Measurements from ENCODE around the gene PDE8B. TPM values are rescaled to one million over a fixed set of nuclear protein-coding genes. Genes with fewer than 3 reads are reported as not detected.

The PDE8B gene
- polyA plus RNA-seq, 1 donor (not counting 4 experiments of a cell fraction or from before 2014, with no cell fraction given), result not detected

DNA sequence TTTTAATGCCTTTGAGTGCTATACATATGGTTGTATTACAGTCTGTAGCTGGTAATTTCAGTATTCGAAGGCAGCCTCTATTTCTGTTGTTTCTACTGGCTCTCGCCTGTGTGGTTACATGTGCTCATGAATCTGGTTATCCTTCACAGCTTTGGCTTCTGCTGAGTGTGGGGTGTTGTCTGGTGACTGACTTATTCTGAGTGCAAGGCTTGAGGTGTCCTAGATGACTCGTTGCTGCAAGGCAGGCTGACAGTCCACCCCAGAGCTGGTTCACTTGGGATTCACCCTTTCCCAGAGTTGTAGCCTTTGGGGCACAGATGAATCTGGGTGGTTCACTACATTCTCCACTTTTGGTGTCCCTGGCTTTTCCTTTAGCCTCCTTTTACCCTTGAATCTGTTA lies 41.4 kb downstream of the PDE8B start:
- Histone ChIP-seq H3K36me3 (ENCODE audit: control insufficient read depth in 2 of 2, extremely low read depth in 1 of 2, insufficient read depth in 2 of 2, low read length in 2 of 2) (no peaks in the 10 kb centered on the region), H2AFZ (ENCODE audit: control insufficient read depth, low read length) (no peak overlapping the region), H3K9ac (ENCODE audit: control insufficient read depth, extremely low read depth, insufficient read depth, low read length) (no peak overlapping the region), H4K20me1 (ENCODE audit: control insufficient read depth, extremely low read depth, insufficient read depth, low read length) (no peaks in the 10 kb centered on the region), H3K9me3 (ENCODE audit: control insufficient read depth, low read depth, low read length) (no peaks in the 10 kb centered on the region), H3K79me2 (ENCODE audit: control insufficient read depth, insufficient read depth, low read length) (no peaks in the 10 kb centered on the region), H3K27me3 (ENCODE audit: control insufficient read depth, extremely low read depth, insufficient read depth, low read length) (peaks cover 9% of the 10 kb centered on the region), H3K4me2 (ENCODE audit: control insufficient read depth, extremely low read depth, insufficient read depth, low read depth, low read length) (no peak overlapping the region), H3K4me3 (ENCODE audit: control insufficient read depth in 2 of 3, extremely low read depth in 1 of 3, insufficient read depth in 2 of 3, low read depth in 1 of 3, low read length in 3 of 3) (no peak overlapping the region), H3K27ac (ENCODE audit: control insufficient read depth, insufficient read depth, low read length) (no peak overlapping the region), H3K4me1 (ENCODE audit: control insufficient read depth, extremely low read depth, insufficient read depth, low read length) (no peaks in the 10 kb centered on the region), H3K9me1 (ENCODE audit: control insufficient read depth, extremely low read depth, insufficient read depth, low read length) (no peaks in the 10 kb centered on the region)
- no peak for DNase-seq (ENCODE audit: low read depth, low spot score)
- dilution Hi-C loops (cut with MboI; ENCODE audit: extremely low pct_ligation_motif_present, low sequenced_read_pairs), result no loop called here
- FAIRE-seq, result no peak
- TF ChIP-seq EZH2 (IDR thresholded peaks at IDR 0.05; ENCODE audit: low read length), result no peak
- TF ChIP-seq, protein P1, sequence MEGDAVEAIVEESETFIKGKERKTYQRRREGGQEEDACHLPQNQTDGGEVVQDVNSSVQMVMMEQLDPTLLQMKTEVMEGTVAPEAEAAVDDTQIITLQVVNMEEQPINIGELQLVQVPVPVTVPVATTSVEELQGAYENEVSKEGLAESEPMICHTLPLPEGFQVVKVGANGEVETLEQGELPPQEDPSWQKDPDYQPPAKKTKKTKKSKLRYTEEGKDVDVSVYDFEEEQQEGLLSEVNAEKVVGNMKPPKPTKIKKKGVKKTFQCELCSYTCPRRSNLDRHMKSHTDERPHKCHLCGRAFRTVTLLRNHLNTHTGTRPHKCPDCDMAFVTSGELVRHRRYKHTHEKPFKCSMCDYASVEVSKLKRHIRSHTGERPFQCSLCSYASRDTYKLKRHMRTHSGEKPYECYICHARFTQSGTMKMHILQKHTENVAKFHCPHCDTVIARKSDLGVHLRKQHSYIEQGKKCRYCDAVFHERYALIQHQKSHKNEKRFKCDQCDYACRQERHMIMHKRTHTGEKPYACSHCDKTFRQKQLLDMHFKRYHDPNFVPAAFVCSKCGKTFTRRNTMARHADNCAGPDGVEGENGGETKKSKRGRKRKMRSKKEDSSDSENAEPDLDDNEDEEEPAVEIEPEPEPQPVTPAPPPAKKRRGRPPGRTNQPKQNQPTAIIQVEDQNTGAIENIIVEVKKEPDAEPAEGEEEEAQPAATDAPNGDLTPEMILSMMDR (optimal IDR thresholded peaks at IDR 0.05 in 1 of 3, IDR thresholded peaks at IDR 0.05 in 1 of 3, conservative IDR thresholded peaks at IDR 0.05 in 1 of 3; ENCODE audit: extremely low read depth in 1 of 3, insufficient read depth in 2 of 3, low read length in 3 of 3), result no peak

- no peaks in the 10 kb centered on the region for H3K36me3 ChIP-seq (ENCODE audit: control insufficient read depth in 2 of 2, extremely low read depth in 1 of 2, insufficient read depth in 2 of 2, low read length in 2 of 2)
- no peak overlapping the region for H3K4me2 ChIP-seq (ENCODE audit: control insufficient read depth, extremely low read depth, insufficient read depth, low read depth, low read length)
- H3K4me1 ChIP-seq (ENCODE audit: control insufficient read depth, extremely low read depth, insufficient read depth, low read length), result no peaks in the 10 kb centered on the region
- no peak for DNase-seq (ENCODE audit: low read depth, low spot score)
- H3K9me3 ChIP-seq (ENCODE audit: control insufficient read depth, low read depth, low read length), result no peaks in the 10 kb centered on the region
- dilution Hi-C loops (cut with MboI; ENCODE audit: extremely low pct_ligation_motif_present, low sequenced_read_pairs), result no loop called here
- H3K27ac ChIP-seq (ENCODE audit: control insufficient read depth, insufficient read depth, low read length), result no peak overlapping the region
- TF ChIP-seq, protein P1 (optimal IDR thresholded peaks at IDR 0.05 in 1 of 3, IDR thresholded peaks at IDR 0.05 in 1 of 3, conservative IDR thresholded peaks at IDR 0.05 in 1 of 3; ENCODE audit: extremely low read depth in 1 of 3, insufficient read depth in 2 of 3, low read length in 3 of 3), result no peak
- TF ChIP-seq EZH2 (IDR thresholded peaks at IDR 0.05; ENCODE audit: low read length), result no peak
- no peak overlapping the region for H3K4me3 ChIP-seq (ENCODE audit: control insufficient read depth in 2 of 3, extremely low read depth in 1 of 3, insufficient read depth in 2 of 3, low read depth in 1 of 3, low read length in 3 of 3)
- no peak overlapping the region for H2AFZ ChIP-seq (ENCODE audit: control insufficient read depth, low read length)
- H3K27me3 ChIP-seq (ENCODE audit: control insufficient read depth, extremely low read depth, insufficient read depth, low read length), result peaks cover 9% of the 10 kb centered on the region
- no peak overlapping the region for H3K9ac ChIP-seq (ENCODE audit: control insufficient read depth, extremely low read depth, insufficient read depth, low read length)
- H4K20me1 ChIP-seq (ENCODE audit: control insufficient read depth, extremely low read depth, insufficient read depth, low read length), result no peaks in the 10 kb centered on the region
- no peaks in the 10 kb centered on the region for H3K79me2 ChIP-seq (ENCODE audit: control insufficient read depth, insufficient read depth, low read length)
- H3K9me1 ChIP-seq (ENCODE audit: control insufficient read depth, extremely low read depth, insufficient read depth, low read length), result no peaks in the 10 kb centered on the region
- FAIRE-seq, result no peak
Observed at GRCh38 chr5:77255617-77256016, 45.1 kb downstream of the PDE8B start.

Measured in keratinocyte (primary cell).